Mesothelial cell of epicardium (in vitro differentiated cells): ENCODE data around the gene SCOC. TPM values are rescaled to one million over a fixed set of nuclear protein-coding genes. Genes with fewer than 3 reads are reported as not detected.
A peak's percentile ranks its signal among the peaks of the same experiment; 100 is the strongest.

Experiments
- DNase-seq, 2 experiments: peaks; one replicate each; pipeline ENCODE4 v3.0.0; 2021; ENCODE audit warnings: low spot score in 2 of 2; ENCODE audit not compliant: unreplicated experiment in 2 of 2
- H3K27ac Mint-ChIP-seq: 2 replicates; pipeline ENCODE4 v1.8.0; 2021; ENCODE audit warnings: mixed read lengths
- H3K27me3 Mint-ChIP-seq: 2 replicates; pipeline ENCODE4 v1.8.0; 2021; ENCODE audit warnings: low read depth, mixed read lengths
- H3K36me3 Mint-ChIP-seq: 2 replicates; pipeline ENCODE4 v1.8.0; 2021; ENCODE audit warnings: mixed read lengths
- H3K4me1 Mint-ChIP-seq: 2 replicates; pipeline ENCODE4 v1.8.0; 2021; ENCODE audit warnings: mixed read lengths
- H3K4me3 Mint-ChIP-seq: 2 replicates; pipeline ENCODE4 v1.8.0; 2021; ENCODE audit warnings: mild to moderate bottlenecking, moderate library complexity, mixed read lengths
- H3K9me3 Mint-ChIP-seq: 2 replicates; pipeline ENCODE4 v1.8.0; 2021; ENCODE audit warnings: mixed read lengths
- CTCF ChIP-seq: fragments of 200-600 bp; sonication (generic); IDR thresholded peaks from one replicate; pipeline ENCODE4 v1.5.0; 2021; ENCODE audit warnings: antibody characterized with exemption; ENCODE audit not compliant: unreplicated experiment
- total RNA-seq: library from RNA; stranded (reverse); gene quantifications from 3 replicates; pipeline ENCODE4 v1.2.1, GENCODE V29; 2021

The SCOC gene
- total RNA-seq: 49.4 to 52.9 TPM (median 52.5 TPM) in 3 replicates

GRCh38 chr4:140373328-140374129 is at the start of gene SCOC:
TSS of gene SCOC (plus strand) at chr4:140373646. CDS start at chr4:140379171, 5,525 bp downstream.
- H3K36me3 Mint-ChIP-seq: no peaks in the 10 kb centered on the region

GRCh38 chr4:140326395-140326993 is 47.0 kb upstream of the SCOC start:
- peaks cover under 1% of the 10 kb centered on the region for H3K36me3 Mint-ChIP-seq

More at GRCh38 chr4:140373328-140374129, at the start of gene SCOC:
- Mint-ChIP-seq H3K27ac (peak within 1 kb of the TSS; percentile 98), H3K9me3 (no peaks in the 10 kb centered on the region), H3K4me1 (peaks cover 35% of the 10 kb centered on the region), H3K27me3 (no peaks in the 10 kb centered on the region), H3K4me3 (no peak within 1 kb of the TSS)
- TF ChIP-seq CTCF: no peak
- peak; percentile 95 to 96 for DNase-seq

GRCh38 chr4:140330311-140330900 is 43.0 kb upstream of the SCOC start:
- Mint-ChIP-seq H3K27ac (no peak overlapping the region), H3K4me1 (peaks cover 3% of the 10 kb centered on the region), H3K36me3 (no peaks in the 10 kb centered on the region), H3K4me3 (no peak overlapping the region), H3K27me3 (peaks cover 2% of the 10 kb centered on the region), H3K9me3 (no peaks in the 10 kb centered on the region)
- no peak for DNase-seq
- peak; percentile 63 for TF ChIP-seq CTCF

More at GRCh38 chr4:140326395-140326993, 47.0 kb upstream of the SCOC start:
- Mint-ChIP-seq H3K9me3 (peaks cover 13% of the 10 kb centered on the region), H3K27ac (no peak overlapping the region), H3K4me1 (no peaks in the 10 kb centered on the region), H3K4me3 (no peak overlapping the region), H3K27me3 (peaks cover 2% of the 10 kb centered on the region)
- no peak for DNase-seq
- TF ChIP-seq CTCF: no peak

- H3K36me3 Mint-ChIP-seq: no peaks in the 10 kb centered on the region
Measured at GRCh38 chr4:140331245-140331644, 42.2 kb upstream of the SCOC start.

GRCh38 chr4:140331876-140332275 is 41.6 kb upstream of the SCOC start:
- H3K4me3 Mint-ChIP-seq: no peak overlapping the region
- H3K9me3 Mint-ChIP-seq: no peaks in the 10 kb centered on the region
- no peak overlapping the region for H3K27ac Mint-ChIP-seq
- peaks cover 3% of the 10 kb centered on the region for H3K4me1 Mint-ChIP-seq
- TF ChIP-seq CTCF: no peak
- no peaks in the 10 kb centered on the region for H3K36me3 Mint-ChIP-seq
- DNase-seq: no peak
- H3K27me3 Mint-ChIP-seq: peaks cover 2% of the 10 kb centered on the region

More at GRCh38 chr4:140331245-140331644, 42.2 kb upstream of the SCOC start:
- H3K9me3 Mint-ChIP-seq: no peaks in the 10 kb centered on the region
- H3K4me3 Mint-ChIP-seq: no peak overlapping the region
- no peak for DNase-seq
- no peak overlapping the region for H3K27ac Mint-ChIP-seq
- H3K27me3 Mint-ChIP-seq: peaks cover 2% of the 10 kb centered on the region
- TF ChIP-seq CTCF: no peak
- H3K4me1 Mint-ChIP-seq: peaks cover 3% of the 10 kb centered on the region
